Activated T-cell treated with anti-CD3 and anti-CD28 coated beads for 1 hour (primary cell): ENCODE data around the gene CYP2E1.
A peak's percentile ranks its signal among the peaks of the same experiment; 100 is the strongest.
"Not testable (repeated sequence)": the region's sequence is repeated elsewhere in the genome, so short reads cannot be mapped to it uniquely, and the experiment has no call there.

Experiments
- DNase-seq: peaks from one replicate; pipeline ENCODE4 v3.0.0-alpha.2; 2020; ENCODE audit warnings: low read depth

CYP2E1 gene

GRCh38 chr10:133526957-133527588, at the start of gene CYP2E1:
CYP2E1 (plus strand) TSS chr10:133527363; CDS start chr10:133527396, 33 bp downstream.
- DNase-seq: no peak

GRCh38 chr10:133481086-133481643, 46.0 kb upstream of the CYP2E1 start:
- DNase-seq: no peak

- DNase-seq: no peak
Measured at GRCh38 chr10:133481657-133482056, 45.5 kb upstream of the CYP2E1 start.

GRCh38 chr10:133484818-133485217, 42.3 kb upstream of the CYP2E1 start:
- DNase-seq: no peak

- DNase-seq: no peak
Measured at GRCh38 chr10:133487085-133487484, 40.1 kb upstream of the CYP2E1 start.

- DNase-seq: no peak
Measured at GRCh38 chr10:133488354-133488753, 38.8 kb upstream of the CYP2E1 start.

- DNase-seq: no peak
Measured at GRCh38 chr10:133489816-133490588, 37.2 kb upstream of the CYP2E1 start.

- DNase-seq: not testable (repeated sequence)
Measured at GRCh38 chr10:133493562-133493961, 33.6 kb upstream of the CYP2E1 start.

GRCh38 chr10:133497363-133497762, 29.8 kb upstream of the CYP2E1 start:
- DNase-seq: not testable (repeated sequence)

- not testable (repeated sequence) for DNase-seq
Measured at GRCh38 chr10:133499176-133499575, 28.0 kb upstream of the CYP2E1 start.

GRCh38 chr10:133500897-133501296, 26.3 kb upstream of the CYP2E1 start:
- DNase-seq: not testable (repeated sequence)

GRCh38 chr10:133509700-133510099, 17.5 kb upstream of the CYP2E1 start:
- DNase-seq: no peak

GRCh38 chr10:133511408-133511807, 15.8 kb upstream of the CYP2E1 start:
- DNase-seq: no peak

GRCh38 chr10:133511907-133512528, 15.1 kb upstream of the CYP2E1 start:
- DNase-seq: no peak

GRCh38 chr10:133515471-133515870, 11.7 kb upstream of the CYP2E1 start:
- no peak for DNase-seq

GRCh38 chr10:133516057-133516456, 11.1 kb upstream of the CYP2E1 start:
- DNase-seq: no peak

GRCh38 chr10:133518517-133518916, 8.6 kb upstream of the CYP2E1 start:
- not testable (repeated sequence) for DNase-seq

GRCh38 chr10:133520193-133520738, 6.9 kb upstream of the CYP2E1 start:
- DNase-seq: peak; percentile 94

- no peak for DNase-seq
Measured at GRCh38 chr10:133523631-133524203, 3.4 kb upstream of the CYP2E1 start.

- DNase-seq: no peak
Measured at GRCh38 chr10:133525444-133525843, 1.7 kb upstream of the CYP2E1 start.

- DNase-seq: no peak
Measured at GRCh38 chr10:133527771-133528271, 658 bp downstream of the CYP2E1 start.

GRCh38 chr10:133528296-133528844, 1.2 kb downstream of the CYP2E1 start:
- no peak for DNase-seq
